K562 (cell line): ENCODE data around the gene PPP1R9B. TPM values are rescaled to one million over a fixed set of nuclear protein-coding genes. Genes with fewer than 3 reads are reported as not detected.

Experiments
- ADNP ChIP-seq: fragments of 200-800 bp; sonication (Bioruptor generic); IDR thresholded peaks from 2 replicates; pipeline ENCODE4 v1.6.1; 2016; ENCODE audit warnings: missing genetic modification characterization, missing compliant biosample characterization
- BCOR ChIP-seq: fragments of 450-650 bp; IDR thresholded peaks from 2 replicates; pipeline ENCODE4 v1.6.1; 2016
- CCAR2 ChIP-seq: fragments of 200-400 bp; formaldehyde crosslinking; IDR thresholded peaks from 2 replicates; pipeline ENCODE4 v1.6.1; 2017; ENCODE audit warnings: mild to moderate bottlenecking, low read depth, low read length
- EP300 ChIP-seq: IDR thresholded peaks from 2 replicates; pipeline ENCODE4 v1.6.1; 2012; ENCODE audit warnings: low read length, improper control_type of control experiment
- ESRRB ChIP-seq: fragments of 250-450 bp; sonication (Bioruptor Pico); IDR thresholded peaks from 2 replicates; pipeline ENCODE4 v1.5.0; 2020; ENCODE audit warnings: mild to moderate bottlenecking, moderate library complexity, borderline replicate concordance
- HDAC2 ChIP-seq: fragments of 450-650 bp; IDR thresholded peaks from 2 replicates; pipeline ENCODE4 v1.6.1; 2016; ENCODE audit warnings: mild to moderate bottlenecking
- HIVEP1 ChIP-seq: fragments of 250-450 bp; sonication (Bioruptor Pico); IDR thresholded peaks from 2 replicates; pipeline ENCODE4 v1.4.0; 2020; ENCODE audit warnings: mild to moderate bottlenecking
- HNRNPLL ChIP-seq: fragments of 200-400 bp; formaldehyde crosslinking; IDR thresholded peaks from 2 replicates; pipeline ENCODE4 v1.6.1; 2017; ENCODE audit warnings: low read length, low read depth, mild to moderate bottlenecking; ENCODE audit not compliant: poor library complexity, severe bottlenecking
- KAT2B ChIP-seq: IDR thresholded peaks from one replicate; pipeline ENCODE4 v1.6.1; 2012; ENCODE audit warnings: low read depth, mild to moderate bottlenecking, control low read depth, inconsistent platforms, low read length, moderate library complexity
- L3MBTL2 ChIP-seq: fragments of 450-650 bp; IDR thresholded peaks from 2 replicates; pipeline ENCODE4 v1.6.1; 2016; ENCODE audit warnings: mild to moderate bottlenecking, moderate library complexity
- LARP7 ChIP-seq: fragments of 450-650 bp; IDR thresholded peaks from 2 replicates; pipeline ENCODE4 v1.6.1; 2016
- LEF1 ChIP-seq: fragments of 450-650 bp; IDR thresholded peaks from 2 replicates; pipeline ENCODE4 v1.6.1; 2016; ENCODE audit warnings: mild to moderate bottlenecking
- MCM3 ChIP-seq: fragments of 450-650 bp; IDR thresholded peaks from 2 replicates; pipeline ENCODE4 v1.6.1; 2016
- MLX ChIP-seq, 2 experiments: fragments of 450-650 bp in 1 of 2; sonication (generic) in 1 of 2; formaldehyde crosslinking; conservative IDR thresholded peaks; 2 replicates each; pipeline versions ENCODE4 v1.4.0 to v1.8.1; 2020 to 2022; ENCODE audit warnings: mild to moderate bottlenecking in 1 of 2, missing genetic modification reagents in 1 of 2
- POLR2H ChIP-seq: IDR thresholded peaks from 2 replicates; pipeline ENCODE4 v1.6.1; 2016; ENCODE audit warnings: missing genetic modification characterization, low read depth, mild to moderate bottlenecking, control low read depth, missing compliant biosample characterization, moderate library complexity
- RAD21 ChIP-seq, 2 experiments: fragments of 250-450 bp in 1 of 2; fragments of 450-650 bp in 1 of 2; sonication (Bioruptor Pico) in 1 of 2; formaldehyde crosslinking in 1 of 2; IDR thresholded peaks in 1 of 2; conservative IDR thresholded peaks in 1 of 2; 2 replicates each; pipeline versions ENCODE4 v1.4.0 to v1.8.0; 2020 to 2022; ENCODE audit warnings: mild to moderate bottlenecking in 2 of 2, moderate library complexity in 1 of 2
- SMARCA5 ChIP-seq: fragments of 450-650 bp; IDR thresholded peaks from 2 replicates; pipeline ENCODE4 v1.6.1; 2016
- SMC3 ChIP-seq: conservative IDR thresholded peaks from 2 replicates; pipeline ENCODE4 v1.6.1; 2011; ENCODE audit warnings: low read depth, low read length, improper control_type of control experiment; ENCODE audit not compliant: insufficient read depth
- TEAD2 ChIP-seq: fragments of 450-650 bp; IDR thresholded peaks from 2 replicates; pipeline ENCODE4 v1.6.1; 2016; ENCODE audit warnings: missing genetic modification characterization, control low read depth, missing compliant biosample characterization
- VEZF1 ChIP-seq: fragments of 200-800 bp; sonication (Bioruptor generic); IDR thresholded peaks from 2 replicates; pipeline ENCODE4 v1.6.1; 2017; ENCODE audit warnings: missing genetic modification characterization, missing compliant biosample characterization
- ZBTB1 ChIP-seq: sonication (generic); formaldehyde crosslinking; IDR thresholded peaks from 2 replicates; pipeline ENCODE4 v1.8.1; 2023; ENCODE audit warnings: missing genetic modification reagents, low read depth, mild to moderate bottlenecking, borderline replicate concordance
- ZFP36 ChIP-seq: fragments of 150-350 bp; IDR thresholded peaks from 2 replicates; pipeline ENCODE4 v1.6.1; 2018; ENCODE audit warnings: low read length, low read depth; ENCODE audit not compliant: partially characterized antibody
- ZFPM2 ChIP-seq: fragments of 250-450 bp; sonication (Bioruptor Pico); IDR thresholded peaks from 2 replicates; pipeline ENCODE4 v1.5.1; 2022; ENCODE audit warnings: mild to moderate bottlenecking
- ZNF57 ChIP-seq: fragments of 450-650 bp; formaldehyde crosslinking; IDR thresholded peaks from 2 replicates; pipeline ENCODE4 v1.4.0; 2020; ENCODE audit warnings: mild to moderate bottlenecking, moderate library complexity
- ZNF707 ChIP-seq: fragments of 250-450 bp; sonication (Bioruptor Pico); conservative IDR thresholded peaks from 2 replicates; pipeline ENCODE4 v1.8.0; 2022; ENCODE audit warnings: inconsistent platforms, mild to moderate bottlenecking, moderate library complexity
- ZNF740 ChIP-seq, 3 experiments: fragments of 200-800 bp in 1 of 3; sonication (Bioruptor generic) in 1 of 3; sonication (generic) in 1 of 3; formaldehyde crosslinking in 1 of 3; IDR thresholded peaks; 2 replicates each; pipeline versions ENCODE4 v1.6.1 to v1.8.0; 2016 to 2022; ENCODE audit warnings: mild to moderate bottlenecking in 2 of 3, missing compliant biosample characterization in 2 of 3, missing genetic modification characterization in 2 of 3, missing genetic modification reagents in 1 of 3
- ZSCAN32 ChIP-seq: fragments of 450-650 bp; formaldehyde crosslinking; IDR thresholded peaks from 2 replicates; pipeline ENCODE4 v1.4.0; 2020; ENCODE audit warnings: mild to moderate bottlenecking, moderate library complexity
- polyA plus RNA-seq, 8 experiments: library from polyadenylated mRNA; depleted of rRNA in 4 of 8; stranded (reverse) in 5 of 8; unstranded in 3 of 8; fragments of >200 nt; fragmentation: Nextera tagmentation in 2 of 8; fragmentation: Illumina TruSeq in 1 of 8; extraction: Ambion mirVana in 2 of 8; extraction: Trizol in 1 of 8; gene quantifications; 2 replicates each; pipeline versions ENCODE4 v1.2.1 to v1.2.3, GENCODE V29; 2011 to 2014; ENCODE audit warnings: inconsistent platforms in 1 of 8, missing spikeins in 1 of 8
- total RNA-seq, 7 experiments: library from RNA; depleted of rRNA in 6 of 7; stranded (reverse); fragments of >200 nt in 6 of 7; fragmentation: Illumina TruSeq in 2 of 7; extraction: Trizol in 2 of 7; gene quantifications; 2 replicates each; pipeline versions ENCODE4 v1.2.1 to v1.2.3, GENCODE V29; 2011 to 2021; ENCODE audit warnings: low replicate concordance in 1 of 7

Gene PPP1R9B
- total and polyA plus RNA-seq, 9 of the 15 experiments (the other 6 are each of a cell fraction or from before 2014, with no cell fraction given): 0.10 to 63.5 (median 24.7) TPM

- TF ChIP-seq VEZF1 (CRISPR knock-in tag): peak; percentile 87
- no peak for TF ChIP-seq LARP7
- peak; percentile 11; the same call in 1 of the 2 replicates for TF ChIP-seq L3MBTL2
- TF ChIP-seq ZFP36: peak; percentile 80
- no peak for TF ChIP-seq TEAD2
- no peak for TF ChIP-seq ZFPM2 (CRISPR knock-in tag)
- no peak for TF ChIP-seq HNRNPLL
- peak; percentile 70 for TF ChIP-seq LEF1
- no peak for TF ChIP-seq ZNF707 (CRISPR knock-in tag)
- TF ChIP-seq EP300: peak; percentile 49; the same call in 1 of the 2 replicates
- TF ChIP-seq CCAR2: no peak
- no peak for TF ChIP-seq ADNP (tag)
- no peak for TF ChIP-seq MCM3
- TF ChIP-seq POLR2H (tag): no peak
- TF ChIP-seq ESRRB (CRISPR knock-in tag): no peak
- TF ChIP-seq SMARCA5: peak; percentile 24; the same call in 1 of the 2 replicates
- TF ChIP-seq RAD21 (CRISPR knock-in tag; conservative IDR thresholded peaks at IDR 0.05 in 1 of 2, IDR thresholded peaks at IDR 0.05 in 1 of 2): no peak
- 0 out of 2 replicates have a peak, but pooled peaks have one; percentile 3 for TF ChIP-seq SMC3
- no peak for TF ChIP-seq ZNF57 (CRISPR knock-in tag)
- TF ChIP-seq BCOR: peak; percentile 85
- TF ChIP-seq MLX (CRISPR knock-in tag; conservative IDR thresholded peaks at IDR 0.05): no peak
- peak; percentile 78; the same call in 1 of the 2 replicates for TF ChIP-seq HDAC2
- TF ChIP-seq KAT2B: no peak
- TF ChIP-seq ZSCAN32 (CRISPR knock-in tag): no peak
- TF ChIP-seq ZNF740 (CRISPR knock-in tag; IDR thresholded peaks at IDR 0.05): peak; percentile 54; the same call in 1 of the 2 replicates
- no peak; a peak in 1 of 4 replicates for TF ChIP-seq ZNF740 (tag; IDR thresholded peaks at IDR 0.05)
- TF ChIP-seq ZBTB1 (CRISPR knock-in tag): no peak
- TF ChIP-seq HIVEP1 (CRISPR knock-in tag): no peak
These were observed 3.4 kb upstream of the PPP1R9B start (continued) for GRCh38 chr17:50153650-50154575.
